HG02943 (cell line): Measurements from ENCODE around the gene TARP.

Source experiments
- ATAC-seq: cut with Tn5 transposase; IDR thresholded peaks from one replicate; pipeline ENCODE4 v1.9.1; 2021; ENCODE audit warnings: mild to moderate bottlenecking, low read depth, moderate library complexity; ENCODE audit not compliant: unreplicated experiment

Gene TARP

DNA sequence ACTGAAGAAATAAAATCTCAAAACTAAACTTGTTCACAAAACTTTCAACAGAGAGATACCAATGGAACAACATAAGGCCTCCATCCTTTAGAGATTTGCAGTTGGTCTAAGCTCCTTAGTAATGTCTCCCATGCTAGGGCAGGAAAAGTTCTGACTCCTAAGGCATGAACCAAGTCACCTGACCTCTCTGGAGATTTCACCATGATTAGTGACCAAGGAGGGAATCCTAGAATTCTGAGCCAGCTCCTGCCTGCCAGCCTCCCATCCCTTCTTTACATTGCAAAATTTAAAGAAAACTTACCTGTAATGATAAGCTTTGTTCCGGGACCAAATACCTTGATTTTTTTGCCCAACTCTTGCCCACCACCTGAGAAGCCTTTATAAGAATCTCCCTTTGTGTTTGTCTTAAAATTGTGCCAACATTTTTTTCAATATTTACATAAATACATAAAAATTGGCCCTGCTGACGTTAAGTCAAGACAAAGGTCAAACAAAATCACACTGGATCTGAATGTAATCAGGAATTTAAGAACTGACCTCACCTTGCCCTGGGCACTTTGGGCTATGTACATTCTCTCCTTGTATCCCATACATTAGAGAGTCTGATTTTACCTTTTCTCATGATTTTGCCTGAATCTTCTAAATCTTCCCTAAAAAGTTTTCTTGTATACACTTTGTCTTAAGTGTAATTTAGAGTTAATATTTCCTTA lies at the start of gene TARP:
TSS of gene TARP (minus strand) at position 351 of the 710 bp plus-strand sequence.
- no peak for ATAC-seq

GRCh38 chr7:38323156-38323555 lies 49.7 kb upstream of the TARP start:
- no peak for ATAC-seq

- ATAC-seq = no peak
These were observed 49.0 kb upstream of the TARP start for GRCh38 chr7:38322461-38322860.

DNA sequence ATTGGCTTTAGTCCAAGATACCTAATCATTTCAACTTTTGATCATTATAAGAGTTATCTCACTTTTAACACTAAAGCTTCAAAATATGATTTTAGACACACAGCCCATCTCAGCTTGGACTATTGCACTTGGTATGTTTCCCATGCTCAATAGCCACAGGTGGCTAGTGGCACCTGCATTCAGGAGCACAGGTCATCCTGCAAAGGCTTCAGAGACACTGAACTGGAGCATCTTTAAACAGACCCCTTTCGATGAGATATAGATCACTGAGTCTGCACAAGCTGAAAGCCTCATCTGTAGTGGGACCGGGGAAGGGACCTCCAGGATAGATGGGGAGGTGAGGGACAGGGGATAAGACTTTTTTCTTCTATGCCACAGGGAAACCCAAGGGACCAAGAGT lies 48.5 kb upstream of the TARP start:
- ATAC-seq = no peak

DNA sequence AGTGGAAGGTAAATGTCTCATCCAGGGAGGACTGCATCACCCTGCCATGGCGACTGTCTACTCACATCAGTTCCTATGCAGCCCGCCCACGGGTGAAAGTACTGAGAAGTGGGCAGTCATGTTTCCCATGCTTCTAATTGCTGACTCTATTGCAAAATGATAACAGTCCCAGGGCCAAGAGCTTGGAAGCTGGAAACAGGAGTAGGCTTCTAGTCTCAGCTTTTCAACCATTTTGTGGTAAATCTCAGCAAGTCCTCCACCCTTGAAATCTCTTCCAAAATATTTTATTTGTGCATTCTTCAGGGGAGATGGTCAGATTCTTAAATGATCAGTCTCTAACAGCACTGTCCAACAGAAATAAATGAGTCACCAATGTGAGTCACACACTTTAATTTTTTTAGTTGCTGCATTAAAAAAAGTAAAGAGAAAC lies 48.1 kb upstream of the TARP start:
- ATAC-seq = no peak

GRCh38 chr7:38321050-38321449 lies 47.6 kb upstream of the TARP start:
- ATAC-seq = no peak

GRCh38 chr7:38319873-38320272 lies 46.4 kb upstream of the TARP start:
- no peak for ATAC-seq

GRCh38 chr7:38318803-38319416 lies 45.5 kb upstream of the TARP start:
- ATAC-seq = peak; percentile 69

GRCh38 chr7:38318241-38318640 lies 44.8 kb upstream of the TARP start:
- ATAC-seq = no peak

- no peak for ATAC-seq
These were observed 44.1 kb upstream of the TARP start for GRCh38 chr7:38317515-38317914.

DNA sequence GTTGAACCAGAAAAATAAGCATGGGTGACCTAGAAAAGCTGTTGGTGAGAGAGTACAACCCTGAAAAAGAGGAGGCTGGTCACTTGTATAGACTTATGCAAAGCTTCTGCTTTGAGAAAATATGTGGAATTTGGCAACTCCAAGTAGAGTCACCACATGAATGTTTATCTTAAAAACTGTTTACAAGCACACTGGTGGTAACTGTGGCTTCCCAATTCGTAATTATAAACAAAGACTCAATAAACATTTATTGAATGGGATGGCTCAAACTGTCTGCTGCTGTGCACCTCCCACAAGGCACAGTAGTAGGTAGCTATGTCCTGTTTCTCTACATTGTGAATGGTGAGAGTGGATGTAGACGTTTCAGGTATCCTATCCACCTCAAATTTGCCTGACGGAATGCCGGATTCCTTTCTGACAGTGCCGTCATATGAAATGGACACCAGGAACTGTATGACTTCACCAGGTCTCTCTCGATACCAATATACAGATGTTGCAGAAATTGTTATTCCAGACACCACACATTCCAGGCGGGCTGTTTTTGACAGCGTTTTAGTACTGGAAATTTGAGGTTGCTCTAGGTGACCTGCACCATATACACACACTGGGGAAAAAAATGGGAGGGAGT lies 43.4 kb upstream of the TARP start:
- no peak for ATAC-seq

DNA sequence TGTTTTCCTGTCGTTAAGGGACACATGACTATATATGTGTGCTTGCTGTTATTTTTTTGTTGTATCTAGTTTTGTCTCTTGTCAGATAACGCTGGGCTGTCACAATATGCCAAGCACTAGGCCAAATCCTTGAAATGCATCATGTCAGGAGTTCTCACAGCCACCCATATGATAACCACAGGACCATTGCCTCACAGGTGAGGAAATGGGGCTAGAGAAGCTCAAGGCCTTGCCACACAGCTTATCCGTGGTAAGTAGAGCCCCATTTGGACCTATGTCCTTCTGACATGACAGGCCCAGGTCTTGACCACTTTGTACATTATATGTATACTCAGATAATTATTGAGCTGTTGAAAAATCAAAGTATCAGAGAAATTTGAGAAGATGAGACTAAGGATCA lies 42.0 kb upstream of the TARP start:
- ATAC-seq = no peak

DNA sequence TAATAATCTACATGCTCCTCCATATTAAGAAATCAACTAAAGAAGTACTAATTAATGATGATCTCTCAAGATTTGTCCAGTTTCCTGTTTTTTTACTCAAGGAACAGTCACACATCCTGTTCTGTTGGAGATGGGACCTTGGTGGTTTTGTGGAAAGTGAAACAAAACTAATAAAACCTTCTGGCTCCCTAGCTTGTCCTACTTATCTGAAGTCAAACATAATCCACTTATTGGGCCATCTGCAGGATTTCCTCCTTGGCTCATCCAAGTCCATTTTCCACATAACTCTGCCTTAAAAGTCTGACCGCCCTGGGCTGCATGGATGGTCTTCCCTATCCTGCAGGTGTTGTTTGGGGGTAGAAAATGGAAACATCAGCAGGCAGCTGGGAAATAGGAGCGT lies 39.4 kb upstream of the TARP start:
- no peak for ATAC-seq

- ATAC-seq = no peak
These were observed 38.0 kb upstream of the TARP start for GRCh38 chr7:38311329-38311937.

GRCh38 chr7:38310591-38311101 lies 37.2 kb upstream of the TARP start:
- no peak for ATAC-seq

- no peak for ATAC-seq
These were observed 36.1 kb upstream of the TARP start for GRCh38 chr7:38309555-38309954.

GRCh38 chr7:38308140-38308539 lies 34.7 kb upstream of the TARP start:
- ATAC-seq = no peak

GRCh38 chr7:38307640-38308039 lies 34.2 kb upstream of the TARP start:
- no peak for ATAC-seq

GRCh38 chr7:38306914-38307313 lies 33.5 kb upstream of the TARP start:
- no peak for ATAC-seq

GRCh38 chr7:38306171-38306570 lies 32.7 kb upstream of the TARP start:
- ATAC-seq = no peak

DNA sequence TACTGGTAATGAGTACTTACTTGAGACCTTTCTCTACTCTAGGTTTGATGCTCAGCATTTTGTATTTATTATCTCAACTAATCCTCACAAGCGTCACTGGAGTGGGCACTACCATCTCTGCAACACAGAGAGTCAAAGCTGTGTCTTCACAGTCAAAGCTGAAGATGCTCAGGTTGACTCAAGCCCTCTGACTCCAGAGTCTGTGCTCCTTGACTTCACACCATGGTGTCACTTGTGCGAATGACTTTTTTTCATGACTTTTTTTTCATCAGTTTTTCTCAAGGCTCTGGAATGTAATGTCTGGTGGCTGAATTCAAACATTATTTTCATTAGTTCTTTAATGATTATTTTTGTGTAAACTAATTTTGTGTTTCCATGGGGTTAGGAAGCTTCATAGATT lies 30.4 kb upstream of the TARP start:
- no peak for ATAC-seq
